Panc1 (cell line): ENCODE measurements around the gene SLIT3. TPM values are rescaled to one million over a fixed set of nuclear protein-coding genes. Genes with fewer than 3 reads are reported as not detected.

Experiments used
- ATAC-seq: fragments of 200-7000 bp; cut with Tn5 transposase; 2 replicates; pipeline ENCODE4 v1.9.1; 2020; ENCODE audit warnings: mild to moderate bottlenecking, moderate library complexity
- BruUV-seq: library from RNA; stranded (reverse); fragments of 400-500 nt; replicated peaks from 2 replicates; lab custom pipeline; 2021; lab: Mats Ljungman, UMichigan
- CTCF ChIA-PET: fragments of 300-600 bp; sonication (Branson Sonifier 250); formaldehyde crosslinking; loops from one replicate; lab custom pipeline; 2022; ENCODE audit warnings: antibody characterized with exemption; lab: Charles Lee
- POLR2A ChIA-PET: fragments of 300-600 bp; sonication (Branson Sonifier 250); formaldehyde crosslinking; loops from one replicate; lab custom pipeline; 2022; ENCODE audit warnings: antibody characterized with exemption; lab: Charles Lee
- DNase-seq: peaks from one replicate; pipeline ENCODE4 v3.0.0-alpha.2; 2010; ENCODE audit warnings: low read depth, low spot score
- H3K27ac ChIP-seq: 2 replicates; pipeline ENCODE4 v1.5.1; 2011; ENCODE audit warnings: mild to moderate bottlenecking, low read length, inconsistent platforms
- H3K27me3 ChIP-seq: fragments of 200-500 bp; sonication (Bioruptor generic); 2 replicates; pipeline ENCODE4 v1.6.0; 2014; ENCODE audit warnings: low read length, inconsistent platforms; ENCODE audit not compliant: control insufficient read depth, insufficient read depth
- H3K36me3 ChIP-seq: fragments of 200-500 bp; sonication (Bioruptor generic); 2 replicates; pipeline ENCODE4 v1.5.1; 2014; ENCODE audit warnings: inconsistent platforms, mild to moderate bottlenecking, low read length, moderate library complexity; ENCODE audit not compliant: control insufficient read depth, insufficient read depth
- H3K4me1 ChIP-seq: 2 replicates; pipeline ENCODE4 v1.5.1; 2011; ENCODE audit warnings: inconsistent platforms, mild to moderate bottlenecking, low read length, moderate library complexity; ENCODE audit not compliant: control insufficient read depth, insufficient read depth
- H3K4me3 ChIP-seq, 2 experiments: 2 replicates each; pipeline ENCODE4 v1.5.1; 2011 to 2012; ENCODE audit warnings: low read depth in 2 of 2, low read length in 2 of 2, mild to moderate bottlenecking in 2 of 2, inconsistent platforms in 1 of 2, moderate library complexity in 1 of 2
- H3K9me3 ChIP-seq: fragments of 200-500 bp; sonication (Bioruptor generic); 2 replicates; pipeline ENCODE4 v1.5.1; 2014; ENCODE audit warnings: low read depth, mild to moderate bottlenecking, inconsistent platforms, low read length, moderate library complexity; ENCODE audit not compliant: control insufficient read depth, insufficient read depth
- CTCF ChIP-seq: fragments of 450-650 bp; IDR thresholded peaks from 2 replicates; pipeline ENCODE4 v1.5.1; 2017; ENCODE audit warnings: mild to moderate bottlenecking
- POLR2AphosphoS5 ChIP-seq: IDR thresholded peaks from 2 replicates; pipeline ENCODE4 v1.6.1; 2012; ENCODE audit warnings: mild to moderate bottlenecking, low read depth, low read length, moderate library complexity
- REST ChIP-seq, 2 experiments: IDR thresholded peaks; 2 replicates each; pipeline ENCODE4 v1.6.1; 2011 to 2012; ENCODE audit warnings: low read depth in 2 of 2, control low read depth in 1 of 2, low read length in 1 of 2, mild to moderate bottlenecking in 1 of 2, moderate library complexity in 1 of 2; ENCODE audit not compliant: insufficient read depth in 1 of 2
- SIN3A ChIP-seq: IDR thresholded peaks from 2 replicates; pipeline ENCODE4 v1.6.1; 2012; ENCODE audit warnings: low read depth, mild to moderate bottlenecking, low read length, moderate library complexity, borderline replicate concordance; ENCODE audit not compliant: insufficient read depth
- TCF7L2 ChIP-seq: IDR thresholded peaks from 2 replicates; pipeline ENCODE4 v1.6.1; 2011; ENCODE audit warnings: mild to moderate bottlenecking, low read depth, low read length, inconsistent platforms
- in situ Hi-C: cut with HindIII; loops from 2 replicates; pipeline ENCODE4 v1.10.0; 2016; ENCODE audit warnings: low sequenced_read_pairs, low pct_unique_long_range_greater_than_20kb
- intact Hi-C: fragments of 100-400 bp; cut with micrococcal nuclease; formaldehyde crosslinking; loops from one replicate; pipeline ENCODE4 v1.10.0; 2022; ENCODE audit not compliant: unreplicated experiment
- total RNA-seq: library from RNA; stranded (reverse); gene quantifications from one replicate; pipeline ENCODE4 v1.2.1, GENCODE V29; 2021; ENCODE audit not compliant: unreplicated experiment

SLIT3 gene
- total RNA-seq, 1 experiment from 2014 or later: 26.4 TPM

- no peaks in the 10 kb centered on the region for H3K4me1 ChIP-seq
- no TSS peak for BruUV-seq
- no peak for ATAC-seq
- no peak overlapping the region for H3K4me3 ChIP-seq
- no peaks in the 10 kb centered on the region for H3K27me3 ChIP-seq
- no peaks in the 10 kb centered on the region for H3K9me3 ChIP-seq
- no peaks in the 10 kb centered on the region for H3K36me3 ChIP-seq
- in situ Hi-C loops (no loop called here), intact Hi-C loops (no loop called here)
- no peak overlapping the region for H3K27ac ChIP-seq
- TF ChIP-seq TCF7L2 (no peak), SIN3A (no peak), REST (IDR thresholded peaks at IDR 0.05; ENCODE audit: insufficient read depth in 1 of 2, low read depth in 2 of 2, low read length in 1 of 2) (no peak), CTCF (no peak), POLR2AphosphoS5 (no peak)
- no peak for DNase-seq
- ChIA-PET POLR2A (interaction anchor here (0.8 kb wide), 1 partner anchor 47 kb away, joined by 4 read pairs; no protein-coding TSS in a partner anchor), CTCF (no interaction called here)
Observed at GRCh38 chr5:168737066-168737465, 563.9 kb downstream of the SLIT3 start.

GRCh38 chr5:168736281-168736831, 564.6 kb downstream of the SLIT3 start:
- TF ChIP-seq CTCF (no peak), SIN3A (no peak), POLR2AphosphoS5 (no peak), TCF7L2 (no peak), REST (IDR thresholded peaks at IDR 0.05; ENCODE audit: insufficient read depth in 1 of 2, low read depth in 2 of 2, low read length in 1 of 2) (no peak)
- in situ Hi-C loops (no loop called here), intact Hi-C loops (no loop called here)
- no peaks in the 10 kb centered on the region for H3K36me3 ChIP-seq
- H3K27me3 ChIP-seq: no peaks in the 10 kb centered on the region
- no peak; the same call in 1 of the 2 replicates for ATAC-seq
- ChIA-PET CTCF (interaction anchor here (2.0 kb wide), 1 partner anchor 12 kb away, joined by 8 read pairs; no protein-coding TSS in a partner anchor), POLR2A (interaction anchor here (0.8 kb wide), 1 partner anchor 46 kb away, joined by 4 read pairs; no protein-coding TSS in a partner anchor)
- no peaks in the 10 kb centered on the region for H3K9me3 ChIP-seq
- BruUV-seq: no TSS peak
- no peak for DNase-seq
- no peak overlapping the region for H3K27ac ChIP-seq
- no peak overlapping the region for H3K4me3 ChIP-seq
- no peaks in the 10 kb centered on the region for H3K4me1 ChIP-seq
